GM13976 (cell line): ENCODE results near the gene LRCOL1.

ENCODE experiments used
- DNase-seq: peaks from one replicate; pipeline ENCODE4 v3.0.0; 2012; ENCODE audit warnings: low spot score
- CTCF ChIP-seq: IDR thresholded peaks from 2 replicates; pipeline ENCODE4 v1.5.1; 2012; ENCODE audit warnings: borderline replicate concordance, mild to moderate bottlenecking; ENCODE audit not compliant: insufficient read depth; ENCODE audit errors: extremely low read depth, missing control alignments, control extremely low read depth
- in situ Hi-C: fragments of 300-500 bp; cut with MboI; formaldehyde crosslinking; loops from one replicate; pipeline ENCODE4 v1.12.0; 2022; ENCODE audit warnings: low sequenced_read_pairs, mixed read lengths, inconsistent platforms; ENCODE audit not compliant: unreplicated experiment

LRCOL1 gene

GRCh38 chr12:132651444-132652100 is 41.2 kb upstream of the LRCOL1 start:
- TF ChIP-seq CTCF, result no peak
- DNase-seq, result no peak
- in situ Hi-C loops, result no loop called here

GRCh38 chr12:132649226-132649945 is 39.0 kb upstream of the LRCOL1 start:
- DNase-seq, result no peak
- in situ Hi-C loops, result no loop called here
- TF ChIP-seq CTCF, result no peak

GRCh38 chr12:132648616-132649225 is 38.3 kb upstream of the LRCOL1 start:
- no peak for TF ChIP-seq CTCF
- no peak for DNase-seq
- in situ Hi-C loops, result no loop called here

GRCh38 chr12:132647858-132648257 is 37.5 kb upstream of the LRCOL1 start:
- in situ Hi-C loops, result no loop called here
- DNase-seq, result no peak
- TF ChIP-seq CTCF, result no peak

GRCh38 chr12:132646850-132647249 is 36.5 kb upstream of the LRCOL1 start:
- no peak for DNase-seq
- no peak for TF ChIP-seq CTCF
- in situ Hi-C loops, result no loop called here

- no peak for TF ChIP-seq CTCF
- no peak for DNase-seq
- in situ Hi-C loops, result no loop called here
These were observed 32.8 kb upstream of the LRCOL1 start for GRCh38 chr12:132642846-132643835.
